Measurements from ENCODE around the gene PPM1F. TPM values are rescaled to one million over a fixed set of nuclear protein-coding genes. Genes with fewer than 3 reads are reported as not detected.

PPM1F gene, protein sequence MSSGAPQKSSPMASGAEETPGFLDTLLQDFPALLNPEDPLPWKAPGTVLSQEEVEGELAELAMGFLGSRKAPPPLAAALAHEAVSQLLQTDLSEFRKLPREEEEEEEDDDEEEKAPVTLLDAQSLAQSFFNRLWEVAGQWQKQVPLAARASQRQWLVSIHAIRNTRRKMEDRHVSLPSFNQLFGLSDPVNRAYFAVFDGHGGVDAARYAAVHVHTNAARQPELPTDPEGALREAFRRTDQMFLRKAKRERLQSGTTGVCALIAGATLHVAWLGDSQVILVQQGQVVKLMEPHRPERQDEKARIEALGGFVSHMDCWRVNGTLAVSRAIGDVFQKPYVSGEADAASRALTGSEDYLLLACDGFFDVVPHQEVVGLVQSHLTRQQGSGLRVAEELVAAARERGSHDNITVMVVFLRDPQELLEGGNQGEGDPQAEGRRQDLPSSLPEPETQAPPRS
- total RNA-seq (2014; rRNA removed; shearing (Covaris generic)) (37.8 and 41.6 TPM in 2 replicates), polyA plus RNA-seq (2016; fragmentation: Nextera tagmentation; extraction: Ambion mirVana) (15.1 and 17.6 TPM in 2 replicates)

DNA sequence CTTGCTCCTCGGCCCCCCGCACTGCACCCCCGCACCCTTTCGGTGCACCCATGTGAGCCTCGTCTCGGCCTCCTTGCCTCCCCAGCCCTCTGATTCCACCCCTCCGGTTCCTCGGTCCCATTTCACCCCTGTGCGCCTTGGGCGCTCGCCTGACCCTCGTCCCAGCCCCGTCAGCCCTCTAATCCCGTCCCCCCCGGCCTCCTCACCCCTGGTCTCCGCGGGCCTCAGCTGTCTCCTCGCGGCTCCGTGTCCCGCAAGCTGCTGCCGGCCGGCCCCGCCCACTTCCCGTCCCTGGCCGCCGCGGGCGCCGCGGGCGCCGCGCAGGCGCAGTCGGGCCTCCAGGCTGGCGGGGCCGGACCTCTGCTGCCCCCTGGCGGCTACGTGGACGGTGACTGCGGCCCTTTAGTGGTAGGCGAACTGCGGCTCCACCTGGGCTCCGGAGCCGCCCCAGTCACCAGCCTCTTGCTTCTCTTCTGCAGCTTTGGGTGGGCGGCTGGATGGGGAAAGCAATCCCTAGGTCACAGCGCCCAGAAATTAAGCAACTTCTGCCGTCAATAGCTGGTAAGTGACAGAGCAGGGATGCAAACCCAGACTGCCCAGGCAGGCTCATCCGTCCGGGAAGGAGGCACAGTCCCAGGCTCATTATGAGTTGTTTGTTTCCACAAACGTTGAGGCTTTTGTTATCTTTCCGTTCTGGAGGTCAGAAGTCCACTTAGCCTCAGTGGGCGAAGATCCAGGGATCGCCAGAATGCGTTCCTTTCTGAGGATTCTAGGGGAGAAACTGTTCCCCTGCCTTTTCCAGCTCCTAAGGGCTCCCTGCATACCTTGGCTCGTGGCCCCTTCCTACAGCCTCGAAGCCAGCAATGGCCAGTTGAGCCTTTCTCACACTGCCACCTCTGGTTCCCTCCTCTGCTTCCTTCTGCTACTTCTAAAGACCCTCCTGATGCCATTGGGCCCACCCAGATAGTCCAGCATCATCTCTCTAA, at the start of gene PPM1F:
TSS of gene PPM1F (minus strand) at position 263 of the 986 bp plus-strand sequence. CDS start 6,800 bp downstream, outside the sequence.
- H3K27ac ChIP-seq: no peak within 1 kb of the TSS

DNA sequence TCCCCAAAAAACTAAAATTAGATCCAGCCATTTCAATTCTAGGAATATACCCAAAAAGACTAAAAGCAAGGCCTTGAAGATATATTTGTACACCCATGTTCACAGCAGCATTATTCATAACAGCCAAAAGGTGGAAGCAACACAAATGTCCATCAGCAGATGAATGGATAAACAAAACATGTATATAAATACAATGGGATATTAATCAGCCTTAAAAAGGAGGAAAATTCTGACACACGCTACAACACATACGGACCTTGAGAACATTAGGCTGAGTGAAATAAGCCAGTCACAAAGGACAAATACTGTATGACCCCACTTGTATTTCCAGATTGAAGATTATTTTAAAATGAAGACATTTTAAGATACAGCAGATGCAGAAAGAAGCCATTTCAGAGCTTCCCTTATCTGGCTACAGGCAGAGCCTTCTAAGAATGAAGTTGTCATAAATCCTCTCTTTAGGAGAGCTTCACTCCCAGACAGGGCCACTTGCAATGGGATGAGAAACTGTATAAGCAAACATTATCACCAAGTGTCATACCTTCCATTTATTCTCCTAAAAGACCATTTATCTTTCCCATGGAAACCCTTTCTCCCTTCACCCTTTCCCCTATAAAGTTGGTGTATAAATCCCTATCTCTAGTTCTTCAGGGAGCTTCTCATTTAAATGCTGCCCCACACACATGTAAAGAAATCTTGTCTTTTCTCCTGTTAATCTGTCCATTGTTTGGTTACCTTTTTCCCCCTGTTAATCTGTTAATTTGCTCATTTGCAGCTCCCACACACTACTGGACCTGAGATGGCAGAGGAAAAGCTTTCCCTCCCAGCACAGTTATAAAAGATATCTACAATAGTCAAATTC, 49.2 kb upstream of the PPM1F start:
- H4K20me1 ChIP-seq (ENCODE audit: insufficient read depth): no peaks in the 10 kb centered on the region
- H3K9me3 ChIP-seq (ENCODE audit: low read depth): no peaks in the 10 kb centered on the region
- H3K4me2 ChIP-seq (ENCODE audit: unreplicated experiment): no peak overlapping the region
- no peak overlapping the region for H3K27ac ChIP-seq
- DNase-seq: no peak
- peaks cover 36% of the 10 kb centered on the region for H3K27me3 ChIP-seq (replicated peaks; ENCODE audit: insufficient read depth)
- H3K9ac ChIP-seq: no peak overlapping the region
- no peak overlapping the region for H2AFZ ChIP-seq
- no peaks in the 10 kb centered on the region for H3F3A ChIP-seq (ENCODE audit: insufficient read depth)
- in situ Hi-C loops (cut with MboI): no loop called here
- H3K9me2 ChIP-seq (ENCODE audit: insufficient read depth): no peaks in the 10 kb centered on the region
- no peaks in the 10 kb centered on the region for H3K79me2 ChIP-seq (ENCODE audit: insufficient read depth)
- H3K4me1 ChIP-seq (ENCODE audit: insufficient read depth): no peaks in the 10 kb centered on the region
- 39 to 44% methylated on average over 2 of the region's 2 CpGs for WGBS, 2 experiments (ENCODE audit: low coverage in 1 of 2, low lambda C conversion rate in 2 of 2, missing lambda C conversion rate in 2 of 2)
- no peak overlapping the region for H3K4me3 ChIP-seq
- TF ChIP-seq EZH2phosphoT487 (IDR thresholded peaks at IDR 0.05; ENCODE audit: insufficient read depth, low read depth) (no peak), EZH2 (IDR thresholded peaks at IDR 0.05; ENCODE audit: insufficient read depth, poor library complexity, severe bottlenecking) (no peak)
- no peaks in the 10 kb centered on the region for H3K36me3 ChIP-seq (ENCODE audit: low read depth)

More for the DNA sequence above, at the start of gene PPM1F:
- H4K20me1 ChIP-seq (ENCODE audit: insufficient read depth): no peaks in the 10 kb centered on the region
- in situ Hi-C loops (cut with MboI): no loop called here
- no peaks in the 10 kb centered on the region for H3K9me2 ChIP-seq (ENCODE audit: insufficient read depth)
- H3K9me3 ChIP-seq (ENCODE audit: low read depth): no peaks in the 10 kb centered on the region
- no peaks in the 10 kb centered on the region for H3K36me3 ChIP-seq (ENCODE audit: low read depth)
- peak within 1 kb of the TSS; percentile 83 for H3K4me3 ChIP-seq
- DNase-seq: peak; percentile 90
- H3K4me1 ChIP-seq (ENCODE audit: insufficient read depth): peaks cover 1% of the 10 kb centered on the region; the same call in 1 of the 2 replicates
- peaks cover 44% of the 10 kb centered on the region for H3K79me2 ChIP-seq (ENCODE audit: insufficient read depth)
- peak within 1 kb of the TSS; percentile 76 for H2AFZ ChIP-seq
- H3F3A ChIP-seq (ENCODE audit: insufficient read depth): peaks cover 3% of the 10 kb centered on the region
- WGBS, 2 experiments (ENCODE audit: low coverage in 1 of 2, low lambda C conversion rate in 2 of 2, missing lambda C conversion rate in 2 of 2): 10 to 11% methylated on average over 43 to 50 of the region's 58 CpGs
- no peak for TF ChIP-seq EZH2 (IDR thresholded peaks at IDR 0.05; ENCODE audit: insufficient read depth, poor library complexity, severe bottlenecking)
- no peak for TF ChIP-seq EZH2phosphoT487 (IDR thresholded peaks at IDR 0.05; ENCODE audit: insufficient read depth, low read depth)
- no peaks in the 10 kb centered on the region for H3K27me3 ChIP-seq (replicated peaks; ENCODE audit: insufficient read depth)
- H3K9ac ChIP-seq: peak within 1 kb of the TSS; percentile 76
- peak within 1 kb of the TSS; percentile 82 for H3K4me2 ChIP-seq (ENCODE audit: unreplicated experiment)

DNA sequence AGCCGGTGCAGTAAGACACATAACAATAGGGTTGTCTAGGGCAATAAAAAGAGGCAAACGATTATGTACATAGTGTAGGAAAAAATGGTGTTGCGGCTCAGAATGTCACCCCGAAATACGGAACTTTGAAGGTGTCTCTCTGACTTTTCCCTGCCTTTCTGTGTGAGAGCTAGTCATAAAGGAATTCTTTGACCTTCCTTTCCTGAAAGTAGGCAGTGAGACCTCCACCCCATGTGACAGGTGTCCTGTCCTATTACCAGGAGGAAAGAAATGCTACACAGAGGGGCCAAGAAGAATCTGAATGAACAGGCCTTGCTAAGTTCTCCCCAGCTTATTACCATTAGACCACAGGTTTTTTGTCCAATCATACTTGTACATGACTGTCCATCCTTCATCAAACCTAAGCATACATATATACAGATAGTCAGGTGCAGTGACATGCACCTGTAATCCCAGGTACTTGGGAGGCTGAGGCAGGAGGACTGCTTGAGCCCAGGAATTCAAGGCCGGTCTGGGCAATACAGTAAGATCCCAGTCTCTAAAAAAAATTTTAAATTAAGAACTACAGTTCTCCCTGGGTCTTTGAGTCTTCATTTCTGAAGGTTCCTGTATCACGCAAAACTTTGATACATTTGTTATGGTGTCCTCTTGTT, 46.1 kb upstream of the PPM1F start:
- 57 to 59% methylated on average over 7 of the region's 7 CpGs for WGBS, 2 experiments (ENCODE audit: low coverage in 1 of 2, low lambda C conversion rate in 2 of 2, missing lambda C conversion rate in 2 of 2)
- H3K79me2 ChIP-seq (ENCODE audit: insufficient read depth): no peaks in the 10 kb centered on the region

More for the DNA sequence above, 46.1 kb upstream of the PPM1F start:
- H3K4me2 ChIP-seq (ENCODE audit: unreplicated experiment): no peak overlapping the region
- no peak overlapping the region for H3K27ac ChIP-seq
- H3K9me2 ChIP-seq (ENCODE audit: insufficient read depth): no peaks in the 10 kb centered on the region
- no peak overlapping the region for H3K9ac ChIP-seq
- in situ Hi-C loops (cut with MboI): no loop called here
- H3K4me3 ChIP-seq: no peak overlapping the region
- no peak overlapping the region for H2AFZ ChIP-seq
- no peaks in the 10 kb centered on the region for H4K20me1 ChIP-seq (ENCODE audit: insufficient read depth)
- TF ChIP-seq EZH2 (IDR thresholded peaks at IDR 0.05; ENCODE audit: insufficient read depth, poor library complexity, severe bottlenecking): no peak
- no peak for TF ChIP-seq EZH2phosphoT487 (IDR thresholded peaks at IDR 0.05; ENCODE audit: insufficient read depth, low read depth)
- no peaks in the 10 kb centered on the region for H3K4me1 ChIP-seq (ENCODE audit: insufficient read depth)
- H3K9me3 ChIP-seq (ENCODE audit: low read depth): no peaks in the 10 kb centered on the region
- DNase-seq: no peak
- H3F3A ChIP-seq (ENCODE audit: insufficient read depth): no peaks in the 10 kb centered on the region
- H3K36me3 ChIP-seq (ENCODE audit: low read depth): no peaks in the 10 kb centered on the region
- peaks cover 36% of the 10 kb centered on the region for H3K27me3 ChIP-seq (replicated peaks; ENCODE audit: insufficient read depth)
